ENCODE data around the gene SORCS2. TPM values are rescaled to one million over a fixed set of nuclear protein-coding genes. Genes with fewer than 3 reads are reported as not detected.

SORCS2 gene
- total RNA-seq, 1 donor from 2014 or later, result 5.2 TPM

- TF ChIP-seq EZH2 (IDR thresholded peaks at IDR 0.05), result no peak
- no peak for TF ChIP-seq CTCF (IDR thresholded peaks at IDR 0.05)
- no peak for TF ChIP-seq EZH2phosphoT487 (IDR thresholded peaks at IDR 0.05)
- H4K20me1 ChIP-seq (ENCODE audit: low read depth), result no peaks in the 10 kb centered on the region
- H3K27ac Mint-ChIP-seq, result peak overlapping the region; percentile 48
Observed at GRCh38 chr4:7787681-7788141, 595.4 kb downstream of the SORCS2 start.

DNA sequence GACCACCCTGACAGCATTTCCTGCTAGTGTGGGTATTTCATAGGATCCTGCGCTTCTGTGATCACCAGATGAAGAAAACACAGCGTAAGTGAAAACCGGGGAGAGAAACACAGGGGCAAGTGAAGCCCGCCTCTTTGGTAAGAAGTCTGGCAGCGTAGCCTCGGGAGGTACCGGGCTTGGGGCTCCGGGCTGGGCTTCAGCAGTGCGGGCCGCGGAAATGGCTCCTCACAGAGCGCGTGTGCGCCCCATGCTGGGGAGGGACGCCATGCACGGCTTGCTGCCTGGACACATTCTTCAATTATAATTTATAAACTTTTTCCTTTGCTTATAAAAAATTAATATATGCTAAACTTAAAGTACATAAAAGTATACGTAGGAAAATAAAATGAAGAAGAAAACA is 595.9 kb downstream of the SORCS2 start:
- H3K27ac ChIP-seq, result no peak overlapping the region
- no peak overlapping the region for H3K9ac ChIP-seq
- H3F3A ChIP-seq (ENCODE audit: low read depth), result no peaks in the 10 kb centered on the region
- H4K20me1 ChIP-seq (ENCODE audit: low read depth), result no peaks in the 10 kb centered on the region
- no peaks in the 10 kb centered on the region for H3K9me3 Mint-ChIP-seq
- no peak overlapping the region for H3K4me2 ChIP-seq
- H3K4me3 ChIP-seq, result no peak overlapping the region
- H3K9me3 ChIP-seq (ENCODE audit: low read depth), result no peaks in the 10 kb centered on the region
- no peaks in the 10 kb centered on the region for H3K4me1 ChIP-seq
- H3K27me3 Mint-ChIP-seq (ENCODE audit: insufficient read depth, low read depth), result peaks cover 2% of the 10 kb centered on the region
- DNase-seq (ENCODE audit: low spot score), result no peak
- H3K36me3 ChIP-seq, result no peaks in the 10 kb centered on the region
- H3K79me2 ChIP-seq (ENCODE audit: low read depth), result no peaks in the 10 kb centered on the region
- no peak overlapping the region for H2AFZ ChIP-seq (replicated peaks)
- peaks cover 31% of the 10 kb centered on the region for H3K4me1 Mint-ChIP-seq
- peak overlapping the region; percentile 48 for H3K27ac Mint-ChIP-seq
- no peak for TF ChIP-seq EZH2 (IDR thresholded peaks at IDR 0.05)
- peak; percentile 11 for TF ChIP-seq CTCF (IDR thresholded peaks at IDR 0.05)
- TF ChIP-seq EZH2phosphoT487 (IDR thresholded peaks at IDR 0.05), result no peak
- no peak overlapping the region for H3K4me3 Mint-ChIP-seq
- no peaks in the 10 kb centered on the region for H3K27me3 ChIP-seq
- H3K36me3 Mint-ChIP-seq, result peaks cover 5% of the 10 kb centered on the region

More at GRCh38 chr4:7787681-7788141, 595.4 kb downstream of the SORCS2 start:
- Histone ChIP-seq H3K9me3 (ENCODE audit: low read depth) (no peaks in the 10 kb centered on the region), H3K4me2 (no peak overlapping the region), H3K27ac (no peak overlapping the region), H3K4me1 (no peaks in the 10 kb centered on the region), H3K79me2 (ENCODE audit: low read depth) (no peaks in the 10 kb centered on the region), H3K4me3 (no peak overlapping the region), H3K9ac (no peak overlapping the region), H3K36me3 (no peaks in the 10 kb centered on the region), H3K27me3 (no peaks in the 10 kb centered on the region), H2AFZ (replicated peaks) (no peak overlapping the region), H3F3A (ENCODE audit: low read depth) (no peaks in the 10 kb centered on the region)
- H3K4me3 Mint-ChIP-seq, result no peak overlapping the region
- peaks cover 6% of the 10 kb centered on the region for H3K27me3 Mint-ChIP-seq (ENCODE audit: insufficient read depth, low read depth)
- peaks cover 32% of the 10 kb centered on the region for H3K4me1 Mint-ChIP-seq
- no peak for DNase-seq (ENCODE audit: low spot score)
- no peaks in the 10 kb centered on the region for H3K9me3 Mint-ChIP-seq
- H3K36me3 Mint-ChIP-seq, result peaks cover 6% of the 10 kb centered on the region

DNA sequence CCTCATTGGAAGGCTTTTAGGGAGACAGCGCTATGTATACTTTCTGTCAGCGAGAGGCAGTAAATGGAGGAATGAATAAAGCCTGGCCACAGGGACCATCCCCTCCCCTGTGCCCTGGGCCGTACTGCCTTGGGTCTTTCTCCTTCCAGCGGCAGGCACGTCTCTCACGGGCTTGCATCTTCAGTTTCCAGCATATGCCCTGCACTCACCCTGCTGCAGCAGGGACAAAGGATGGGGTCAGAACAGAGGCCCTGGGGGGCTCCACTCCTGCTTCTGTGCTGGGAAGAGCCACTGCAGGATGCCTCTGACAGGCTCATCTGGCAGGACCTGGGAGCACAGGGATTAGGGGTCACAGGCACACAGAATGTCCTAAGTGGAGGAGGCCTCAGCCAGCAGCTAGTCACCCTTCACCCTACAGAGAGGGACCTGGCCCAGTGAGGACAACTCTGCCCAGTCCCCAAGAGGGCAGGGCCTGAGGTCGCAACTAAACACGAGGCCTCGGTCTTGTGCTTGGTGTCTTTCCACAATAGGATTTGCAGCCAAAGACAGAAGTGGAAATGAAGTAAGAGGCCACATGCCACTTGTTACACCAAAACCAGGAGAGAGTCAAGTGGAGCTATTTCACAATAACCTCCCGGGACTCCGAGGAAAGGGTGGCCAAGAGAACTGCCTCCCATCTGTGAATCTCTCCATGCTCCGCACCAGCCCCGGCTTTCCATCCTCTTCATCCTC is 596.5 kb downstream of the SORCS2 start:
- no peaks in the 10 kb centered on the region for H3K4me1 ChIP-seq
- H4K20me1 ChIP-seq (ENCODE audit: low read depth), result no peaks in the 10 kb centered on the region
- no peaks in the 10 kb centered on the region for H3F3A ChIP-seq (ENCODE audit: low read depth)
- no peak overlapping the region for H3K4me2 ChIP-seq
- H3K4me3 ChIP-seq, result no peak overlapping the region
- H3K27me3 Mint-ChIP-seq (ENCODE audit: insufficient read depth, low read depth), result peaks cover 2% of the 10 kb centered on the region
- H2AFZ ChIP-seq (replicated peaks), result no peak overlapping the region
- no peak for DNase-seq (ENCODE audit: low spot score)
- TF ChIP-seq CTCF (IDR thresholded peaks at IDR 0.05) (no peak), EZH2 (IDR thresholded peaks at IDR 0.05) (no peak), EZH2phosphoT487 (IDR thresholded peaks at IDR 0.05) (no peak)
- H3K36me3 ChIP-seq, result no peaks in the 10 kb centered on the region
- no peak overlapping the region for H3K9ac ChIP-seq
- no peak overlapping the region for H3K27ac ChIP-seq
- no peaks in the 10 kb centered on the region for H3K79me2 ChIP-seq (ENCODE audit: low read depth)
- H3K36me3 Mint-ChIP-seq, result peaks cover 5% of the 10 kb centered on the region
- no peaks in the 10 kb centered on the region for H3K9me3 ChIP-seq (ENCODE audit: low read depth)
- no peak overlapping the region for H3K4me3 Mint-ChIP-seq
- peak overlapping the region; percentile 86 for H3K27ac Mint-ChIP-seq
- H3K9me3 Mint-ChIP-seq, result no peaks in the 10 kb centered on the region
- no peaks in the 10 kb centered on the region for H3K27me3 ChIP-seq
- peaks cover 27% of the 10 kb centered on the region for H3K4me1 Mint-ChIP-seq

Data from neural progenitor cell (in vitro differentiated cells).